ENCODE measurements around the gene CENPX.

Gene CENPX

DNA sequence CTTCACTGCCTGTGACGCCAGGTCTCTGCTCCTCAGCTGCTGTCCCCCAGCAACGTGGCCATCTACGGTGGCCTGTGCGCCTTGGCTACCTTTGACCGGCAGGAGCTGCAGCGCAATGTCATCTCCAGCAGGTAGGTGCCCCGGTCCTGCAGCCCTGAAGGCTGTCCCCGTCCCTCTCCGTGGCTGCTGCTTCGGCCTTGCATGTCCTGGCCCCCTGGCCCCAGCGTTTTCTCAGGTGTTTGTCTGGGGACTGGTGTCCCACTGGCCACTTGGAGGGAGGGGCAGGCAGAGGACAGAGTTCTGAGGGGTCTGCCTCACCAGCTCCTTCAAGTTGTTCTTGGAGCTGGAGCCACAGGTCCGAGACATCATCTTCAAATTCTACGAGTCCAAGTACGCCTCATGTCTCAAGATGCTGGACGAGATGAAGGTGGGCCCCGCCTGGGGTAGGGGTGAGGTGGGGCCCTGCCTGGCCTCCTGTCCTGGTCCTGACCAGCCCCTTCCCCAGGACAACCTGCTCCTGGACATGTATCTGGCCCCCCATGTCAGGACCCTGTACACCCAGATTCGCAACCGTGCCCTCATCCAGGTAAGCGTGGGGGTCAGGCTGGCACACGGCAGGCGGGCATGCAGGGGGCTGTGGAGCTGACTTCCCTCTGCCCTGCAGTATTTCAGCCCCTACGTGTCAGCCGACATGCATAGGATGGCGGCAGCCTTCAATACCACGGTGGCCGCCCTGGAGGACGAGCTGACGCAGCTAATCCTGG lies 33.5 kb upstream of the CENPX start:
- Histone ChIP-seq H4K20me1 (ENCODE audit: insufficient read depth, low read length) (peaks cover 7% of the 10 kb centered on the region; the same call in 1 of the 2 replicates), H3K36me3 (replicated peaks; ENCODE audit: low read depth, low read length) (peaks cover 26% of the 10 kb centered on the region), H2AFZ (ENCODE audit: low read depth, low read length) (no peak overlapping the region), H3K27me3 (ENCODE audit: low read depth, low read length) (no peaks in the 10 kb centered on the region), H3K27ac (ENCODE audit: low read length) (no peak overlapping the region), H3K4me3 (ENCODE audit: low read length) (no peak overlapping the region), H3K4me2 (ENCODE audit: low read length) (no peak overlapping the region), H3K79me2 (ENCODE audit: low read length) (peaks cover 18% of the 10 kb centered on the region), H3K4me1 (ENCODE audit: low read length) (peaks cover 8% of the 10 kb centered on the region), H3K9ac (ENCODE audit: low read length) (no peak overlapping the region), H3K9me3 (ENCODE audit: insufficient read depth, low read length) (no peaks in the 10 kb centered on the region)
- TF ChIP-seq EZH2phosphoT487 (IDR thresholded peaks at IDR 0.05; ENCODE audit: low read depth): no peak
- TF ChIP-seq, protein P1, sequence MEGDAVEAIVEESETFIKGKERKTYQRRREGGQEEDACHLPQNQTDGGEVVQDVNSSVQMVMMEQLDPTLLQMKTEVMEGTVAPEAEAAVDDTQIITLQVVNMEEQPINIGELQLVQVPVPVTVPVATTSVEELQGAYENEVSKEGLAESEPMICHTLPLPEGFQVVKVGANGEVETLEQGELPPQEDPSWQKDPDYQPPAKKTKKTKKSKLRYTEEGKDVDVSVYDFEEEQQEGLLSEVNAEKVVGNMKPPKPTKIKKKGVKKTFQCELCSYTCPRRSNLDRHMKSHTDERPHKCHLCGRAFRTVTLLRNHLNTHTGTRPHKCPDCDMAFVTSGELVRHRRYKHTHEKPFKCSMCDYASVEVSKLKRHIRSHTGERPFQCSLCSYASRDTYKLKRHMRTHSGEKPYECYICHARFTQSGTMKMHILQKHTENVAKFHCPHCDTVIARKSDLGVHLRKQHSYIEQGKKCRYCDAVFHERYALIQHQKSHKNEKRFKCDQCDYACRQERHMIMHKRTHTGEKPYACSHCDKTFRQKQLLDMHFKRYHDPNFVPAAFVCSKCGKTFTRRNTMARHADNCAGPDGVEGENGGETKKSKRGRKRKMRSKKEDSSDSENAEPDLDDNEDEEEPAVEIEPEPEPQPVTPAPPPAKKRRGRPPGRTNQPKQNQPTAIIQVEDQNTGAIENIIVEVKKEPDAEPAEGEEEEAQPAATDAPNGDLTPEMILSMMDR (IDR thresholded peaks at IDR 0.05; ENCODE audit: low read depth, low read length): no peak

DNA sequence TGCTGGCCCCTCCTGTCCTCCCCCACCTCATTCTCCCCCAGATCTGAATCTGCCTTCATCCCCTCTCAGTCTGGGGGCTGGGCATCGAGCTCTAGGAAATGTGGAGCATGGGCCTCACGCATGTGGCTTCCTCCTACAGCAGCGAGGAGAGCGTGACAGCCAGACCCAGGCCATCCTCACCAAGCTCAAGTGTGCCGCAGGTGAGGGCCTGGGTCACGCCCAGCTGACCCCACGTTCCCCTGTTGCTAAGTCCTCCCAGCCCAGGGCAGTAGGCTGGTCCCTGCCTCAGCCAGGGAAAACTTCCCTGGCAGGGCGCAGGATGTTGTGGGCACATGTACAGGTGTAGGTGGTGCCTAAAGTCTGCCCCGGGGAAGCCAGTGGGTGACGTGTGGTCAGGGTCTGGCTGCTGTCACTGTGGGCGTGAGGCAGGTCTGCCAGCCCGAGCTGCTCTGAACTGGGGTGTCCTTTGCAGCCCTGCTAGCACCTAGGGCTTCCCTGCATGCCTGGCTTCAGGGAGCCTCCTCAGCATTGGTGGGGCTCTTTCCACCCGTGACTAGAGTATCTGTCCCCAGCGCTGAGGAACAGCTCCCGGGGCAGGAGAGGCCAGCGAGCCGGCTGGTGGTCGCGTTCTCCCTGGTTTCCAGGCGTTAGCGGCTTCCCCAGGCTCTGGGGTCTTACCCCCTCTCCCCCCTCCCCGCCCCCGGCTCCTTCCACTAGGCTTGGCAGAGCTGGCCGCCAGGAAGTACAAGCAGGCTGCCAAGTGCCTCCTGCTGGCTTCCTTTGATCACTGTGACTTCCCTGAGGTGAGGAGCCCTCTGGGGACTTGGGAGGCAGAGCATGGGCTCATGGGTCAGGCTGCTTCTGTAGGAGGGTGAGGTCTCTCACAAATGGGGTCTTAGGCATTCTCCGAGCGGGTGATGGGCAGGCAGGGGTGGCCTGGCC lies 32.6 kb upstream of the CENPX start:
- TF ChIP-seq EZH2phosphoT487 (IDR thresholded peaks at IDR 0.05; ENCODE audit: low read depth): no peak
- TF ChIP-seq, protein P1 (IDR thresholded peaks at IDR 0.05; ENCODE audit: low read depth, low read length): no peak
- no peaks in the 10 kb centered on the region for H3K27me3 ChIP-seq (ENCODE audit: low read depth, low read length)
- H3K4me2 ChIP-seq (ENCODE audit: low read length): no peak overlapping the region
- no peak overlapping the region for H3K27ac ChIP-seq (ENCODE audit: low read length)
- peaks cover 13% of the 10 kb centered on the region for H3K4me1 ChIP-seq (ENCODE audit: low read length)
- H3K9me3 ChIP-seq (ENCODE audit: insufficient read depth, low read length): no peaks in the 10 kb centered on the region
- peaks cover 7% of the 10 kb centered on the region; the same call in 1 of the 2 replicates for H4K20me1 ChIP-seq (ENCODE audit: insufficient read depth, low read length)
- H3K9ac ChIP-seq (ENCODE audit: low read length): no peak overlapping the region
- H3K36me3 ChIP-seq (replicated peaks; ENCODE audit: low read depth, low read length): peaks cover 22% of the 10 kb centered on the region
- no peak overlapping the region for H3K4me3 ChIP-seq (ENCODE audit: low read length)
- H3K79me2 ChIP-seq (ENCODE audit: low read length): peaks cover 18% of the 10 kb centered on the region
- H2AFZ ChIP-seq (ENCODE audit: low read depth, low read length): no peak overlapping the region

DNA sequence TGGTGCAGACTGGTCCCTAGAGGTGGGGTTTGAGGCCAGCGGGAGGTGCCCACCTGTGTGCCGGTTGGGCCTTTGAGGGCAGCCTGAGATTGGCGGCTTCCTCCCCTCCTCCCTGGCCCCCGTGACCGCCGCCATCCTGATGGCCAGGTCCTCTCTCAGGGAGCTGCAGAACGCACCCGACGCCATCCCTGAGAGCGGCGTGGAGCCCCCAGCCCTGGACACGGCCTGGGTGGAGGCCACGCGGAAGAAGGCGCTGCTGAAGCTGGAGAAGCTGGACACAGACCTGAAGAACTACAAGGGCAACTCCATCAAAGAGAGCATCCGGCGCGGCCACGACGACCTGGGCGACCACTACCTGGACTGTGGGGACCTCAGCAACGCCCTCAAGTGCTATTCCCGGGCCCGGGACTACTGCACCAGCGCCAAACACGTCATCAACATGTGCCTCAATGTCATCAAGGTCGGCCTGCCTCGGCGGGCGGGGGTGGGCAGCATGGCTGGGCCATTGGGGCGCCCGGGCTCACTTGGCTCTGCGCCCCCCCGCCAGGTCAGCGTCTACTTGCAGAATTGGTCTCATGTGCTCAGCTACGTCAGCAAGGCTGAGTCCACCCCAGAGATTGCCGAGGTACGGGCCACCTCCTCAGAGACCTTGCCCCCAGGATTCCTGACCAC lies 31.8 kb upstream of the CENPX start:
- no peaks in the 10 kb centered on the region for H3K27me3 ChIP-seq (ENCODE audit: low read depth, low read length)
- H3K9ac ChIP-seq (ENCODE audit: low read length): no peak overlapping the region
- peaks cover 18% of the 10 kb centered on the region for H3K79me2 ChIP-seq (ENCODE audit: low read length)
- H4K20me1 ChIP-seq (ENCODE audit: insufficient read depth, low read length): peaks cover 7% of the 10 kb centered on the region; the same call in 1 of the 2 replicates
- H3K4me1 ChIP-seq (ENCODE audit: low read length): peaks cover 13% of the 10 kb centered on the region
- peaks cover 18% of the 10 kb centered on the region for H3K36me3 ChIP-seq (replicated peaks; ENCODE audit: low read depth, low read length)
- H3K27ac ChIP-seq (ENCODE audit: low read length): no peak overlapping the region
- no peak overlapping the region for H2AFZ ChIP-seq (ENCODE audit: low read depth, low read length)
- H3K4me3 ChIP-seq (ENCODE audit: low read length): no peak overlapping the region
- H3K4me2 ChIP-seq (ENCODE audit: low read length): no peak overlapping the region
- H3K9me3 ChIP-seq (ENCODE audit: insufficient read depth, low read length): no peaks in the 10 kb centered on the region
- TF ChIP-seq EZH2phosphoT487 (IDR thresholded peaks at IDR 0.05; ENCODE audit: low read depth): no peak
- TF ChIP-seq, protein P1 (IDR thresholded peaks at IDR 0.05; ENCODE audit: low read depth, low read length): no peak

Measured in OCI-LY3 (cell line).